Cardiac fibroblast (primary cell): ENCODE measurements around the gene CCDC148.
A peak's percentile ranks its signal among the peaks of the same experiment; 100 is the strongest.

Experiments
- DNase-seq, 2 donors: peaks; one replicate each; pipeline versions ENCODE4 v3.0.0 to v3.0.0-alpha.2; 2010; ENCODE audit warnings: low read depth in 2 of 2
- H3K4me3 ChIP-seq, 2 donors: replicated peaks in 1 of 2; 1 replicate in 1 of 2; 2 replicates in 1 of 2; pipeline ENCODE4 v1.5.1; 2011; ENCODE audit warnings: low read depth in 2 of 2, low read length in 2 of 2, mild to moderate bottlenecking in 2 of 2, moderate library complexity in 1 of 2
- CTCF ChIP-seq: IDR thresholded peaks from one replicate; pipeline ENCODE4 v1.5.1; 2011; ENCODE audit warnings: low read depth, mild to moderate bottlenecking, low read length, inconsistent platforms

The CCDC148 gene

GRCh38 chr2:158187908-158188307 is 268.6 kb downstream of the CCDC148 start:
- TF ChIP-seq CTCF, result no peak
- H3K4me3 ChIP-seq, result no peak overlapping the region
- DNase-seq, result peak in 1 of 2 donors; percentile 12

GRCh38 chr2:158184556-158185343 is 271.8 kb downstream of the CCDC148 start:
- H3K4me3 ChIP-seq, result no peak overlapping the region
- no peak for TF ChIP-seq CTCF
- DNase-seq, result no peak

- DNase-seq, result no peak
- H3K4me3 ChIP-seq, result no peak overlapping the region
- no peak for TF ChIP-seq CTCF
These were observed 272.6 kb downstream of the CCDC148 start for GRCh38 chr2:158184001-158184400.

GRCh38 chr2:158182676-158183295 is 273.8 kb downstream of the CCDC148 start:
- H3K4me3 ChIP-seq, result no peak overlapping the region
- no peak for DNase-seq
- TF ChIP-seq CTCF, result no peak

- no peak for DNase-seq
- no peak overlapping the region for H3K4me3 ChIP-seq
- TF ChIP-seq CTCF, result no peak
These were observed 275.4 kb downstream of the CCDC148 start for GRCh38 chr2:158181171-158181570.

GRCh38 chr2:158179660-158180059 is 276.9 kb downstream of the CCDC148 start:
- TF ChIP-seq CTCF, result peak; percentile 35

GRCh38 chr2:158178646-158179045 is 277.9 kb downstream of the CCDC148 start:
- no peak overlapping the region for H3K4me3 ChIP-seq
- DNase-seq, result no peak
- no peak for TF ChIP-seq CTCF

More at GRCh38 chr2:158179660-158180059, 276.9 kb downstream of the CCDC148 start:
- no peak overlapping the region for H3K4me3 ChIP-seq
- peak; percentile 37 to 59 for DNase-seq
